ENCODE data around the gene AFF3.
"Not testable (repeated sequence)": the region's sequence is repeated elsewhere in the genome, so short reads cannot be mapped to it uniquely, and the experiment has no call there.

DNA sequence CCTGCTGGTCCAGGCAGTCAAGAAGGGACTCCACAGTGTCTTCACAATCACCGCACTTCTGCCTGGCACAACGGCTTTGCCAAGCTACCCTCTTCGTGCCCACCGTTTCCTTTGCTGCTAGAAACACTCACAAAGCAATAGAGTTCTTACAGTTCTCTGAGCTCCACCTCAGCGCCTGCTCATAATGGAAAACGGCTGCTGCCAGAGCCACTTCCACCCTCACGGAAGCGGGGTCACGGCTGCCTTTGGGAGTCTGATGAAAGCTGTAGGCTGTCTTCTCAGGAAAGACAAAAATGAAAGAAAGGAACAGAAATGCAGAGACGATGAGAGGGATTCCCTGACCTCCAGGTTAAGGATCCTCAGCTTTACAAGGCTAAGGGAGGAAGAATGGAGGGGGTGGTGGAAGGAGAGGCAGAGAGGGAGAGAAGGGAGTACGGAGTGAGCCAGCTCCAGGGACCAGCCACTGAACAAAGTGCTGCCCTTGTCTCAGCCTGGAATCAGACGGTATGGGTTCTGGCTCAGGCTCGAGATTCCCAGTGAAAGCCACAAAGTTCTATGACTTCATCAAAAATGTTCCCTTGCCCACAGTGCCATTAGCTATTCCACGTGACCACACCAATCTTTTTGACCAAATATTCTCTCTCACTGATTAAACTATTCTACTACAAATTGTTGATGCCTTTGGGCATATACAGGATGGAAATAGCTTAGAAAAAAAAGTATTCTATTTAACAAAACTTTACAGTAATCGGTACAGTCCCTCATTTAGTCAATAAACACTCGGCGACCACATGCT is 58.8 kb downstream of the AFF3 start:
- TF ChIP-seq CTCF (IDR thresholded peaks at IDR 0.05); ZFX (IDR thresholded peaks at IDR 0.05; ENCODE audit: borderline replicate concordance): not testable (repeated sequence)

All from 22Rv1 (cell line).